H1 (cell line): ENCODE measurements around the gene SAMD15. TPM values are rescaled to one million over a fixed set of nuclear protein-coding genes. Genes with fewer than 3 reads are reported as not detected.

Source experiments
- BCL11A ChIP-seq, 2 experiments: IDR thresholded peaks; one replicate each; pipeline ENCODE4 v1.6.1; 2011; ENCODE audit warnings: low read depth in 2 of 2, low read length in 2 of 2, mild to moderate bottlenecking in 2 of 2
- POLR2A ChIP-seq, 2 experiments: IDR thresholded peaks; 1 replicate in 1 of 2; 2 replicates in 1 of 2; pipeline ENCODE4 v1.6.1; 2011; ENCODE audit warnings: low read depth in 2 of 2, low read length in 2 of 2, mild to moderate bottlenecking in 2 of 2; ENCODE audit errors: control extremely low read depth in 1 of 2
- RNF2 ChIP-seq: fragments of 200-900, 300-1000 bp; sonication (generic); IDR thresholded peaks from 2 replicates; pipeline ENCODE4 v1.7.1; 2016; ENCODE audit warnings: borderline replicate concordance, low read depth, mild to moderate bottlenecking, antibody characterized with exemption, low read length; ENCODE audit not compliant: poor library complexity, severe bottlenecking; ENCODE audit errors: missing control alignments
- polyA plus RNA-seq, 7 experiments: library from polyadenylated mRNA; depleted of rRNA in 3 of 7; stranded (reverse) in 5 of 7; unstranded in 2 of 7; fragments of >200 nt in 5 of 7; fragments of 200-250 nt in 2 of 7; gene quantifications; 1 replicate in 5 of 7; 2 replicates in 1 of 7; 4 replicates in 1 of 7; pipeline versions ENCODE4 v1.2.1 to v1.2.3, GENCODE V29; 2011 to 2013; ENCODE audit warnings: missing spikeins in 2 of 7, mixed read lengths in 2 of 7
- total RNA-seq: library from RNA; stranded (reverse); fragmentation: NEBNext Ultra II Directional; extraction: Animal tissue kit (Norgen Biotek cat#: 25700); gene quantifications from 2 replicates; pipeline ENCODE4 v1.2.1, GENCODE V29; 2021
- TF ChIP-seq, protein P1 (sequence below): IDR thresholded peaks from 2 replicates; pipeline ENCODE4 v1.6.1; 2012; ENCODE audit warnings: low read length, inconsistent platforms
- TF ChIP-seq, protein P2 (sequence below), 3 experiments: IDR thresholded peaks; 1 replicate in 2 of 3; 2 replicates in 1 of 3; pipeline versions ENCODE4 v1.5.1 to v1.6.1; 2011; ENCODE audit warnings: low read length in 3 of 3, mild to moderate bottlenecking in 3 of 3, inconsistent platforms in 2 of 3, low read depth in 1 of 3, moderate library complexity in 1 of 3; ENCODE audit not compliant: insufficient read depth in 1 of 3; ENCODE audit errors: control extremely low read depth in 1 of 3

Gene SAMD15
- total and polyA plus RNA-seq, 2 of the 8 experiments (the other 6 are each of a cell fraction or from before 2014, with no cell fraction given) = 0.17 to 1.0 TPM

DNA sequence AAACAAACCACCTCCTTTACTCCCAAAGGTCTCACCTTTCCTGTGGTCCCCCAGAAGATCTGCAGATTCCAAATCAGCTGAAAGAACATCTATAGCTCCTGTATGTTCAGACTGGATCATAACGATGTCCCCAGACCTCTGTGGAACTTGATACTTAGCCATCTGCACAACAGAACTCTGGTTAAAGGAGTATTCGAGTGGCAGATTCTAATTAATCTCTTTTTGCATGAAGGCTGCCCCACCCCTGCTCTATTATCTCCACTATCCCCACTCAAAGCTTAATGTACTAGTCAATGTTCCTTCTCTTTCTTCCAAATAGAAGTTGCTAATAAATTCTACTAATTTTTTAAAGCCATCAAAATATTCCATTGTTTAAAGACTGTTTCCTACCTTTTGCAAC is 33.5 kb upstream of the SAMD15 start (continued):
- TF ChIP-seq, protein P1, sequence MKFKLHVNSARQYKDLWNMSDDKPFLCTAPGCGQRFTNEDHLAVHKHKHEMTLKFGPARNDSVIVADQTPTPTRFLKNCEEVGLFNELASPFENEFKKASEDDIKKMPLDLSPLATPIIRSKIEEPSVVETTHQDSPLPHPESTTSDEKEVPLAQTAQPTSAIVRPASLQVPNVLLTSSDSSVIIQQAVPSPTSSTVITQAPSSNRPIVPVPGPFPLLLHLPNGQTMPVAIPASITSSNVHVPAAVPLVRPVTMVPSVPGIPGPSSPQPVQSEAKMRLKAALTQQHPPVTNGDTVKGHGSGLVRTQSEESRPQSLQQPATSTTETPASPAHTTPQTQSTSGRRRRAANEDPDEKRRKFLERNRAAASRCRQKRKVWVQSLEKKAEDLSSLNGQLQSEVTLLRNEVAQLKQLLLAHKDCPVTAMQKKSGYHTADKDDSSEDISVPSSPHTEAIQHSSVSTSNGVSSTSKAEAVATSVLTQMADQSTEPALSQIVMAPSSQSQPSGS = no peak
- TF ChIP-seq RNF2 (no peak), BCL11A (IDR thresholded peaks at IDR 0.05; ENCODE audit: low read depth in 2 of 2, low read length in 2 of 2) (no peak), POLR2A (IDR thresholded peaks at IDR 0.05; ENCODE audit: control extremely low read depth in 1 of 2, low read depth in 2 of 2, low read length in 2 of 2) (no peak)
- TF ChIP-seq, protein P2, sequence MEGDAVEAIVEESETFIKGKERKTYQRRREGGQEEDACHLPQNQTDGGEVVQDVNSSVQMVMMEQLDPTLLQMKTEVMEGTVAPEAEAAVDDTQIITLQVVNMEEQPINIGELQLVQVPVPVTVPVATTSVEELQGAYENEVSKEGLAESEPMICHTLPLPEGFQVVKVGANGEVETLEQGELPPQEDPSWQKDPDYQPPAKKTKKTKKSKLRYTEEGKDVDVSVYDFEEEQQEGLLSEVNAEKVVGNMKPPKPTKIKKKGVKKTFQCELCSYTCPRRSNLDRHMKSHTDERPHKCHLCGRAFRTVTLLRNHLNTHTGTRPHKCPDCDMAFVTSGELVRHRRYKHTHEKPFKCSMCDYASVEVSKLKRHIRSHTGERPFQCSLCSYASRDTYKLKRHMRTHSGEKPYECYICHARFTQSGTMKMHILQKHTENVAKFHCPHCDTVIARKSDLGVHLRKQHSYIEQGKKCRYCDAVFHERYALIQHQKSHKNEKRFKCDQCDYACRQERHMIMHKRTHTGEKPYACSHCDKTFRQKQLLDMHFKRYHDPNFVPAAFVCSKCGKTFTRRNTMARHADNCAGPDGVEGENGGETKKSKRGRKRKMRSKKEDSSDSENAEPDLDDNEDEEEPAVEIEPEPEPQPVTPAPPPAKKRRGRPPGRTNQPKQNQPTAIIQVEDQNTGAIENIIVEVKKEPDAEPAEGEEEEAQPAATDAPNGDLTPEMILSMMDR (IDR thresholded peaks at IDR 0.05; ENCODE audit: control extremely low read depth in 1 of 3, insufficient read depth in 1 of 3, low read depth in 1 of 3, low read length in 3 of 3) = no peak
